GM12872 (cell line): ENCODE data around the gene DZANK1.

Experiments used
- CTCF ChIP-seq: IDR thresholded peaks from 3 replicates; pipeline ENCODE4 v1.5.1; 2011; ENCODE audit warnings: low read depth, mild to moderate bottlenecking, low read length, moderate library complexity; ENCODE audit not compliant: insufficient read depth

DZANK1 gene

DNA sequence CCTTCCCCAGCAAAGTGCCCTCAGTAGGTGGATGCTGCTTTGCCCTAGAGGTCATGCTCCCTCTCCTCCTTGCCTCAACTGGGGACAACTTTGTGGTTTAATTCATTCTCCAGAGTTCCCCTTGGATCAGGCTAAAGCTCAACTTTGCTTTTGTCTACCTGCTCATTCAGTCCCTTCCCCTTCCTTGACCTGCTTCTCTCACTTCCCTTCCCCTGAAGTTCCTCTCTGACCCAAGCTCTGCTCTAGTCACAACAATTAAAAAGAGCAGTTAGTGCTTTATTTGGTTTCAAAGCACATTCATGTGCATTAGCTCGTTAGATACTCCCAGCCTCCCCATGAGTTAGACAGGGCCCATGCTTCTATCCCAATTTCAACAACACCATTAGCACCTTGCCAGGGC lies 71.3 kb downstream of the DZANK1 start:
- no peak for TF ChIP-seq CTCF

GRCh38 chr20:18394363-18394762 lies 72.5 kb downstream of the DZANK1 start:
- TF ChIP-seq CTCF = no peak

DNA sequence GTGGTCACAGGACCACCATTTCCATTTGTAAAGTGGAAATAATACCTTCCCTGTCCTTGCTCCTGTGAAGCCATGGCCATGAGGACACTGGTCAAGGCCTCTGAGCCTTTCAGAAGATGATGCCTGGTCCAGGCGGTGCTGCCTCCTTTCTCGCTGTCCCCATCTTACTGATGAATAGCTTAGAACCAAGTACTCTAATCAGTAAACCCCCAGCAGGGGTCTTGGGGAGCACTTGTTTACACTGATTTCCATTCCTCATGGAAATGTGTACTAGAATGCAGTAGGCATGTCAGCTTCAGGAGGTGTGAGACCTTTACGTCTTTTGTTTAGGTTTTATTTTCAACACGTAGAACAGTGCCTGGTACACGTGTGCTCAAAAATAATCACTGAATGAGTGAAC lies 75.1 kb downstream of the DZANK1 start:
- no peak for TF ChIP-seq CTCF

DNA sequence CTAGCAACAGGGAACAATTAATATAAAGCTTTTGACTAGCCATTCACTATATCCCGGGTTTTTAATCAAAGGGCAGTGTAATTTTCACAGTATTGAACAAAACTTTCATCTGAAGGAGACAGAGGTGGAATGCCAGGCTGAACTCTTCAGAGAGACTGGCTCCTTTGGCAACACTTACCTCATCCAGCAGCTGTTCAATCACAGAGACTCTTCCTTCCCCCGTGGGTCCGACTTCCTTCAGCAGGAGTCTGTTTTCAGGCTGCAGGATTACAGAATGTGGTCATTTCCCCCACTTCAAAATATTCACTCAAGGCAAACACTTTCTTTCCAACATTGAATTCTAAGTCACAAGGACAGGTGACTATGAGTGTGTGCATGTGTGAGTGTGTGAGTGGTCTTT lies 76.6 kb downstream of the DZANK1 start:
- TF ChIP-seq CTCF = no peak

GRCh38 chr20:18388860-18389259 lies 78.0 kb downstream of the DZANK1 start:
- no peak for TF ChIP-seq CTCF

DNA sequence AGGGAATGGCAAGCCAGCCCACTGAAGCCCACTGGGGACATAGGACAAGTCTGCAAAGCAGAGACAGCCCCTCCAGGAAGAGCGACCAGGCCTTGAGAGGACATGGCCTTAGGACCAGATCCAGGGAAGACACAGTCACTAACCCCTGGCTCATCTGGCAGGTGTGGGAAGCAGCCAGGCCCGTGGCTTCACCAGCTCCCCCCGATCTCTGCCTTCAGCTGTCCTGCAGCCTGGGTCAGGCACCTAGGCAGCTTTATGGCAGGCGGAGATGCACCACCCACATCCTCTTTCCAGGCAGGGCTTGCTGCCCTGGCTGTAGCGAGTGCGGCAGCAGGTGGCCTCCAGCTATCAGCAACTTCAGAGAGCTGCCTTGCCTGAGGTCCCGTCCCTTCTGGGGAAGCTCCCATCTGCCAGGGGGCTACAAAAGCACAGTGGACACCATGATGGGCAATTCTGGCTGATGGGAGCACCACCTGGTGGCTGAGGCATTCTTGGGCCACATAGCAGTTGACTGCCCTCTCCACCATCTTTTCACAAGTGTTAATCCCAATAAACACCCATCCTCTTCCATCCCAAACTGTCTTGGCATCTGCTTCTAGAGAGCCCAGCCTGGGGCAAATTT lies 85.8 kb downstream of the DZANK1 start:
- peak; percentile 38; the same call in 1 of the 3 replicates for TF ChIP-seq CTCF

- no peak for TF ChIP-seq CTCF
Observed at GRCh38 chr20:18377896-18378481, 88.8 kb downstream of the DZANK1 start.
